Stimulated activated naive CD8-positive, alpha-beta T cell treated with anti-CD3 and anti-CD28 coated beads, Interleukin-15, amount 100 ng/mL, for 72 hours (primary cell): Measurements from ENCODE around the gene DPH5.
A peak's percentile ranks its signal among the peaks of the same experiment; 100 is the strongest.
"Not testable (repeated sequence)": the region's sequence is repeated elsewhere in the genome, so short reads cannot be mapped to it uniquely, and the experiment has no call there.

Experiments
- ATAC-seq: fragments of 150-1000 bp; cut with Tn5 transposase; 2 replicates; pipeline ENCODE4 v1.10.0; 2021; ENCODE audit warnings: mild to moderate bottlenecking, moderate library complexity
- DNase-seq, 2 donors: peaks; one replicate each; pipeline ENCODE4 v3.0.0; 2021 to 2022
- H3K27ac Mint-ChIP-seq, 2 donors: one replicate each; pipeline ENCODE4 v1.8.0; 2022; ENCODE audit warnings: mild to moderate bottlenecking in 2 of 2, mixed read lengths in 2 of 2, moderate library complexity in 2 of 2
- H3K27me3 Mint-ChIP-seq: one replicate; pipeline ENCODE4 v1.8.0; 2022; ENCODE audit warnings: mixed read lengths
- H3K4me1 Mint-ChIP-seq: one replicate; pipeline ENCODE4 v1.8.0; 2022; ENCODE audit warnings: mild to moderate bottlenecking, mixed read lengths
- H3K4me3 Mint-ChIP-seq, 2 donors: one replicate each; pipeline ENCODE4 v1.8.0; 2022; ENCODE audit warnings: mild to moderate bottlenecking in 2 of 2, mixed read lengths in 2 of 2, moderate library complexity in 1 of 2
- H3K9me3 Mint-ChIP-seq, 2 donors: one replicate each; pipeline ENCODE4 v1.8.0; 2022; ENCODE audit warnings: mixed read lengths in 2 of 2

DPH5 gene

DNA sequence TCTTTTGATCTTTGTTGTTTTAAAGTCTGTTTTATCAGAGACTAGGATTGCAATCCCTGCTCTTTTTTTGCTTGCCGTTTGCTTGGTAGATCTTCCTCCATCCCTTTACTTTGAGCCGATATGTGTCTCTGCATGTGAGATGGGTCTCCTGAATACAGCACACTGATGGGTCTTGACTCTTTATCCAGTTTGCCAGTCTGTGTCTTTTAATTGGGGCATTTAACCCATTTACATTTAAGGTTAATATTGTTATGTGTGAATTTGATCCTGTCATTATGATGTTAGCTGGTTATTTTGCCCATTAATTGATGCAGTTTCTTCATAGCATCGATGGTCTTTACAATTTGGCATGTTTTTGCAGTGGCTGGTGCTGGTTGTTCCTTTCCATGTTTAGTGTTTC is 77.8 kb downstream of the DPH5 start:
- peaks cover 72% of the 10 kb centered on the region for H3K4me1 Mint-ChIP-seq

DNA sequence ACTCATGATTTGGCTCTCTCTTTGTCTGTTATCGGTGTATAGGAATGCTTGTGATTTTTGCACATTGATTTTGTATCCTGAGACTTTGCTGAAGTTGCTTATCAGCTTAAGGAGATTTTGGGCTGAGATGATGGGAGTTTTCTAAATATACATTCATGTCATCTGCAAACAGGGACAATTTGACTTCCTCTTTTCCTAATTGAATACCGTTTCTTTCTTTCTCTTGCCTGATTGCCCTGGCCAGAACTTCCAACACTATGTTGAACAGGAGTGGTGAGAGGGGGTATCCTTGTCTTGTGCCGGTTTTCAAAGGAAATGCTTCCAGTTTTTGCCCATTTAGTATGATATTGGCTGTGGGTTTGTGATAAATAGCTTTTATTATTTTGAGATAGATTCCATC is 79.5 kb downstream of the DPH5 start:
- not testable (repeated sequence) for ATAC-seq, H3K27me3 Mint-ChIP-seq, H3K4me3 Mint-ChIP-seq, DNase-seq, H3K27ac Mint-ChIP-seq
- Mint-ChIP-seq H3K4me1 (peaks cover 75% of the 10 kb centered on the region), H3K9me3 (peaks cover 26 to 28% of the 10 kb centered on the region in 2 donors)

More for the DNA sequence above, 77.8 kb downstream of the DPH5 start:
- not testable (repeated sequence) for H3K4me3 Mint-ChIP-seq, H3K27me3 Mint-ChIP-seq, H3K27ac Mint-ChIP-seq, ATAC-seq, DNase-seq
- H3K9me3 Mint-ChIP-seq = peaks cover 34 to 43% of the 10 kb centered on the region in 2 donors

DNA sequence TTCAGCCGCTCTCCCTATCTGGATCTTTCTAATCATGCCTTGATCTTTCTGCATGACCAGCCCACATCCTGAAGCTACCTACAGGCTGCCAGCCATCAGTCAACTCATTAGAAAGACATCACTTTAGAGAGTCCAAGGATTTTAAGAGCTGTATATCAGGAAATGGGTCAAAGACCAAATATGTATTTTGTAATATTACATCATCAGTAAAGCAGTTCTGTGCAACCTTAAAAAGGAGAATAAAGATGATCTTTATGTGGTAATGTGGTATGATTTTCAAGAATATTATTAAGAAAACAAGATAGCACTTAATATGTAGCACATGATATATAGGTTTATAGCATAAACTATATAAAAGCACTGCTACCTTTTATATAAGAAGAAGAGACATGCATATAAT is 82.1 kb downstream of the DPH5 start:
- no peak for DNase-seq
- no peaks in the 10 kb centered on the region for H3K27me3 Mint-ChIP-seq
- peaks cover 18 to 19% of the 10 kb centered on the region in 2 donors for H3K9me3 Mint-ChIP-seq
- H3K27ac Mint-ChIP-seq = no peak overlapping the region
- no peak overlapping the region for H3K4me3 Mint-ChIP-seq
- no peak for ATAC-seq
- peaks cover 63% of the 10 kb centered on the region for H3K4me1 Mint-ChIP-seq

DNA sequence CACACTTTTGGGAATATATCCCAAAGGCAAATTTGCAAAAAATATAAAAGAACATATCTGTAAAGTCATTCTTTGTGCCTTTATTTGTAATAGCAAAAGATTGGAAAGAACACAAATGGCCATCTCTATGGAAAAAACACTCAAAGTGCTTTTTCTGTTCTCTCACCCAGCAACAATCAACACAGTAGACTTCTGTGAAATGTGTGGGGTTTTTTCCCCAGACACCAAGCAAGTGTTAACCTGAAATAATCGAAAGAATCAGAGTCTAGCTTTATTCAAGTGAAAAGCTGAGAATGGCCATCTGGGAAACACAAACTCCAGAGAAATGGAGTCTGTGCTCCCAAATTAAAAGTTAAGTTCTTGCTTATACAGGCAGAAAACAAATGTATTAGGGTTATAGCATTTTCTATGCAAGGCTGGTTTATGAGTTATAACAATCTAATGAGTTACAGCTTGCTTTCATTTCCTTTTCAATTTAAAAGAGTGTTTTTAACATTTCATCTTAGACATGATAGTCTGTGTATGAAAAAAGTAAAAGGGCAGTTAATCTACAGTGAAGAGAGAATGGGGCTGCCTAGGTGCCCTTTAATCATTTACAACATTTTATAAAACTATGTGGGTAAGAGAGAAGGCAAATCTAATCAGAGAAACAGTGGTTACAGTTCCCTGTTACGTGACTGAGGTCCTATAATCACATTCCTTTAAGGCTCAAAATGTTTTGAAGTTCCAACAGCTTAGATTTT is 83.1 kb downstream of the DPH5 start:
- Mint-ChIP-seq H3K4me1 (peaks cover 57% of the 10 kb centered on the region), H3K4me3 (peak overlapping the region; percentile 60), H3K27ac (peak overlapping the region in 1 of 2 donors; percentile 88), H3K9me3 (peaks cover 9 to 12% of the 10 kb centered on the region in 2 donors), H3K27me3 (no peaks in the 10 kb centered on the region)
- DNase-seq = no peak
- no peak for ATAC-seq

DNA sequence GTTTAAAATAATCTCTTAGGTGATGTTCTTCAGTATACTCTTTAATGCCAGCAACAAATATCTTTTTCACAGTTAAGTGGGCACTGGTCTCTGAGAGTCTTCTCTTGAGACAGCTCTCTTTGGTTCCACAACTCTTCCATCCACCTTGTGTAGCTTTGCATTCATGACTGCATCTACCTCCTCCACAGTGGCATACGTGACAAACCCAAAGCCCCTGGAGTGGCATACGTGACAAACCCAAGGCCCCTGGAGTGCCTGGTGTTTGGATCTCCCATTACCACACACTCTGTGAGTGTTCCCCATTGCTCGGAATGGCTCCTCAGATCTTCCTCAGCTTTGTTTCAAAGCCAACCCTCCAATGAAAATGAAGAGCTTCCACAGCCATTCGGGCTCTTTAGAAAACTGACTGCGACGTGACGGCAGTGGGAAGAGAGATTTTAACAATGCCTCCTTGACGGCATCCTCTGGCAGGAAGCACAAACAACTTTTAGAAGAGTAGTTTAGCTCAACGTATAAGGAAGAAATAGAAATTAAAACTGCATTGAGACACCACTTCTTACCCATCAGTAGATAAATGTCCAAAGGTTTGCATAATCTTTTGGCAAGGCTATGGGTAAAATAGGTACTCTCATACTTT is 83.9 kb downstream of the DPH5 start:
- H3K9me3 Mint-ChIP-seq = peaks cover 1 to 4% of the 10 kb centered on the region in 2 donors
- H3K4me3 Mint-ChIP-seq = peak overlapping the region; percentile 60
- H3K4me1 Mint-ChIP-seq = peaks cover 53% of the 10 kb centered on the region
- peak overlapping the region; percentile 86 to 98 for H3K27ac Mint-ChIP-seq
- no peaks in the 10 kb centered on the region for H3K27me3 Mint-ChIP-seq
- DNase-seq (peak in 1 of 2 donors; percentile 17), ATAC-seq (peak; percentile 59)

DNA sequence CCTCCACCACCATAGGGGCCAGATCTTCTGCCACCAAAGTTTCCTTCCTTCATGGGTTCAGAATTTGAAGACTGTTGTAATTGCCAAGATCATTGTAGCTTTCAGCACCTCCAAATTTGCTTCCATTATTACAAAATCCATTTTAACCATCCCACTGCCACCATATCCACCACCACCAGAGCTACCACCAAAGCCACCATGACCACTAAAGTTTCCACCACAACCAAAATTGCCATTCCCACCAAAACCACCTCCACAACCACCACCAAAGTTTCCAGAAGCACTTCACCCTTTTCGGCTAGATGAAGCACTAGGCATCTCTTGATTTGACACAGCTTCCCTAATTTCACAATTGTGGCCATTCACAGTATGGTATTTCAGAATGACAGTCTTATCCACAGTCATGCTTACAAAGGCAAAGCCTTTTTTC is 84.5 kb downstream of the DPH5 start:
- peaks cover 55% of the 10 kb centered on the region for H3K4me1 Mint-ChIP-seq
- peak; percentile 94 for ATAC-seq
- peak overlapping the region; percentile 60 for H3K4me3 Mint-ChIP-seq

More for the DNA sequence above, 84.5 kb downstream of the DPH5 start:
- H3K27me3 Mint-ChIP-seq = no peaks in the 10 kb centered on the region
- DNase-seq = peak; percentile 59 to 83
- peak overlapping the region; percentile 78 to 98 for H3K27ac Mint-ChIP-seq
- H3K9me3 Mint-ChIP-seq = no peaks in the 10 kb centered on the region
